ENCODE results near the gene INPP5D. TPM values are rescaled to one million over a fixed set of nuclear protein-coding genes. Genes with fewer than 3 reads are reported as not detected.

Gene INPP5D
- total RNA-seq, 3 donors from 2014 or later, result 8.2 to 14.4 (median 9.1) TPM

GRCh38 chr2:233079473-233079877 lies 19.3 kb downstream of the INPP5D start:
- no peak for TF ChIP-seq CTCF (IDR thresholded peaks at IDR 0.05)
- intact Hi-C loops (cut with DNase I, micrococcal nuclease), result no loop called here
- DNase-seq, result no peak
- Histone ChIP-seq H3K36me3 (ENCODE audit: low read depth) (no peaks in the 10 kb centered on the region), H3K4me3 (no peak overlapping the region), H3K4me1 (ENCODE audit: low read depth) (peaks cover 23% of the 10 kb centered on the region), H3K9me3 (no peaks in the 10 kb centered on the region)
- peak; percentile 17 for ATAC-seq

GRCh38 chr2:233079953-233080835 lies 20.1 kb downstream of the INPP5D start:
- no peaks in the 10 kb centered on the region for H3K36me3 ChIP-seq (ENCODE audit: low read depth)
- no peak for TF ChIP-seq CTCF (IDR thresholded peaks at IDR 0.05)
- DNase-seq (no peak), ATAC-seq (no peak)
- H3K4me1 ChIP-seq (ENCODE audit: low read depth), result peaks cover 19% of the 10 kb centered on the region
- intact Hi-C loops (cut with DNase I, micrococcal nuclease), result no loop called here
- no peak overlapping the region for H3K4me3 ChIP-seq
- no peaks in the 10 kb centered on the region for H3K9me3 ChIP-seq

GRCh38 chr2:233080836-233081229 lies 20.7 kb downstream of the INPP5D start:
- Histone ChIP-seq H3K4me1 (ENCODE audit: low read depth) (peaks cover 13% of the 10 kb centered on the region), H3K36me3 (ENCODE audit: low read depth) (no peaks in the 10 kb centered on the region), H3K9me3 (no peaks in the 10 kb centered on the region), H3K4me3 (no peak overlapping the region)
- no peak for TF ChIP-seq CTCF (IDR thresholded peaks at IDR 0.05)
- intact Hi-C loops (cut with DNase I, micrococcal nuclease), result no loop called here
- DNase-seq, result no peak
- no peak for ATAC-seq

- Histone ChIP-seq H3K36me3 (ENCODE audit: low read depth) (no peaks in the 10 kb centered on the region), H3K4me1 (ENCODE audit: low read depth) (peaks cover 13% of the 10 kb centered on the region), H3K9me3 (no peaks in the 10 kb centered on the region), H3K4me3 (no peak overlapping the region)
- ATAC-seq (peak; percentile 11), DNase-seq (no peak)
- TF ChIP-seq CTCF (IDR thresholded peaks at IDR 0.05), result no peak
- intact Hi-C loops (cut with DNase I, micrococcal nuclease), result no loop called here
Measured at GRCh38 chr2:233081232-233081730, 21.1 kb downstream of the INPP5D start.

- H3K36me3 ChIP-seq (ENCODE audit: low read depth), result no peaks in the 10 kb centered on the region
- DNase-seq (no peak), ATAC-seq (no peak)
- intact Hi-C loops (cut with DNase I, micrococcal nuclease), result no loop called here
- H3K4me3 ChIP-seq, result no peak overlapping the region
- H3K9me3 ChIP-seq, result no peaks in the 10 kb centered on the region
- peaks cover 17% of the 10 kb centered on the region for H3K4me1 ChIP-seq (ENCODE audit: low read depth)
- no peak for TF ChIP-seq CTCF (IDR thresholded peaks at IDR 0.05)
Measured at GRCh38 chr2:233081731-233082221, 21.6 kb downstream of the INPP5D start.
